ENCODE measurements around the gene LARGE1.

DNA sequence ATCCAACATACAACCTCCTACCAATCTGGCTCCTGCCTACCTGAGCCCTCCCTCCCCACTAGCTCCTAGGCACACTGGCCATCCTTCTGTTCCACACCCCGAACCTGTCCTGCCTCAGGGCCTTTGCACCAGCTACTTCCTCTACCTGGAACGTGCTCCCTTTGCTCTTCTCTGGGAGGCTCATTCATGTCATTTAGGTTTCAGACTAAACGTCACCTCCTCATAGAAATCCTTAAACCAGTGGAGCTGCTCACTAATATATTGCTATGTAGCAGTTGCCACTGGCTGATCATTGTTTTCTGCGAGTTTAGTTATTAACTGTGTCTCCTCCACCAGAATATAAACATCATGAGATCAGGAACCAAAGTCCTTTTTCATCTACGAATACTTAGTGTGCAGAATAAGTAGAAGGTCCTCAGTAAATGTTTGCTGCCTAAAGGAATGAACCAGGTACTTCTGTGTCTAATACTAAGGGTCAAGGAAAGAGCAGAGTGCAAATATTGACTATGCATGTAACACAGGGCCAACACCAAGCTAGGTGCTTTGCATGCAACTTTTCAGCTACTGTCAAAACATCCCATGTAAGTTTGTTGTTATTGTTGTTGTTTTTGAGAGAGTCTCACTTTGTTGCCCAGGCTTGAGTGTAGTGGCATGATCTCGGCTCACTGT is 584.5 kb downstream of the LARGE1 start:
- TF ChIP-seq POLR2A (IDR thresholded peaks at IDR 0.05; ENCODE audit: low read depth, low read length) (no peak), CTCF (conservative IDR thresholded peaks at IDR 0.05; ENCODE audit: low read depth, low read length) (no peak), CEBPB (IDR thresholded peaks at IDR 0.05; ENCODE audit: low read depth, low read length) (no peak), BHLHE40 (IDR thresholded peaks at IDR 0.05; ENCODE audit: low read depth, low read length) (no peak), RAD21 (IDR thresholded peaks at IDR 0.05; ENCODE audit: low read length) (no peak), RFX5 (IDR thresholded peaks at IDR 0.05; ENCODE audit: low read depth, low read length) (no peak), NFE2L2 (IDR thresholded peaks at IDR 0.05; ENCODE audit: low read depth, low read length) (no peak)
- TF ChIP-seq, protein P1, sequence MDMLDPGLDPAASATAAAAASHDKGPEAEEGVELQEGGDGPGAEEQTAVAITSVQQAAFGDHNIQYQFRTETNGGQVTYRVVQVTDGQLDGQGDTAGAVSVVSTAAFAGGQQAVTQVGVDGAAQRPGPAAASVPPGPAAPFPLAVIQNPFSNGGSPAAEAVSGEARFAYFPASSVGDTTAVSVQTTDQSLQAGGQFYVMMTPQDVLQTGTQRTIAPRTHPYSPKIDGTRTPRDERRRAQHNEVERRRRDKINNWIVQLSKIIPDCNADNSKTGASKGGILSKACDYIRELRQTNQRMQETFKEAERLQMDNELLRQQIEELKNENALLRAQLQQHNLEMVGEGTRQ (IDR thresholded peaks at IDR 0.05; ENCODE audit: low read depth, low read length), result no peak

Measured in IMR-90 (cell line).